Lower leg skin (tissue), 3 donors: ENCODE measurements around the gene IFNGR1.

ENCODE experiments used
- CTCF ChIP-seq, 3 donors: fragments of 450-650 bp; IDR thresholded peaks; one replicate each; pipeline ENCODE4 v1.5.1; 2016; ENCODE audit warnings: antibody characterized with exemption in 3 of 3, mild to moderate bottlenecking in 3 of 3, moderate library complexity in 2 of 3
- POLR2A ChIP-seq, 2 donors: fragments of 450-650 bp; IDR thresholded peaks; one replicate each; pipeline ENCODE4 v1.6.1; 2016 to 2017; ENCODE audit warnings: antibody characterized with exemption in 2 of 2, mild to moderate bottlenecking in 1 of 2, moderate library complexity in 1 of 2

DNA sequence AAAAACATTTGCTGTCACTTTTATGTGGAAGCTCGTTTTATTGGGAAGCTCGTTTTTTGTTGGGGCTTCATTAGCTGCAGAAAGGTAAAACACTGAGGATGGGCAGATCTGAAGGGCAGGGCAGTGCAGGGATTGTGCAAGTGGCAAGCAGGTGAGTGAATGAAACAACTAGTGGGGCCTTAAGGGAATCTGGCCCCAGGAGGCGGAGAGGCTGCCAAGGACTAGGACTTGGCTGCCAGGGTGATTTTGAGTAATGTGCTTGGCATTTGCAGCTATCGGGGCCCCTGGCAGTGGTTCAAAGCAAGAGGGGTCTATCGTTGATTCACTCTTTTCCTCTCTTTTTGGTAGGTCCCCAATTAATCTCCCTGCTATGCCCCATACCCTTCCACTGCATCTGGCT is 57.2 kb downstream of the IFNGR1 start:
- no peak for TF ChIP-seq CTCF (IDR thresholded peaks at IDR 0.05)
- TF ChIP-seq POLR2A (IDR thresholded peaks at IDR 0.05) = no peak
